ENCODE measurements around the gene OPTC. TPM values are rescaled to one million over a fixed set of nuclear protein-coding genes. Genes with fewer than 3 reads are reported as not detected.

Gene OPTC
- total RNA-seq, 1 experiment from 2014 or later, result not detected

GRCh38 chr1:203459671-203460201, 34.2 kb upstream of the OPTC start:
- no peaks in the 10 kb centered on the region for H3K9me2 ChIP-seq (ENCODE audit: insufficient read depth)
- H4K20me1 ChIP-seq (ENCODE audit: insufficient read depth), result no peaks in the 10 kb centered on the region
- ChIA-PET CTCF (no interaction called here), POLR2A (no interaction called here), RAD21 (ENCODE audit: low non-redundant PET in 1 of 2, low total read pairs in 2 of 2, uncharacterized antibody in 2 of 2, unreplicated experiment in 2 of 2) (no interaction called here)
- no TSS peak for BruUV-seq (replicated peaks)
- ATAC-seq (no peak), DNase-seq (ENCODE audit: low read depth, low spot score) (no peak)
- H3K27ac ChIP-seq (ENCODE audit: low read depth, low read length), result no peak overlapping the region
- TF ChIP-seq ELF1 (IDR thresholded peaks at IDR 0.05; ENCODE audit: borderline replicate concordance, low read depth) (no peak), SP1 (IDR thresholded peaks at IDR 0.05; ENCODE audit: low read depth) (no peak), REST (IDR thresholded peaks at IDR 0.05; ENCODE audit: low read depth) (no peak), EZH2 (IDR thresholded peaks at IDR 0.05) (no peak), TCF7L2 (IDR thresholded peaks at IDR 0.05; ENCODE audit: borderline replicate concordance, extremely low read depth, insufficient read depth, insufficient read length) (no peak), POLR2AphosphoS5 (IDR thresholded peaks at IDR 0.05; ENCODE audit: low read depth, low read length) (no peak), RAD21 (IDR thresholded peaks at IDR 0.05; ENCODE audit: low read depth) (no peak), CEBPB (IDR thresholded peaks at IDR 0.05; ENCODE audit: low read depth) (no peak), EZH2phosphoT487 (IDR thresholded peaks at IDR 0.05; ENCODE audit: borderline replicate concordance) (no peak), SRF (IDR thresholded peaks at IDR 0.05; ENCODE audit: low read depth) (no peak)
- intact Hi-C loops (cut with micrococcal nuclease), result no loop called here
- no peaks in the 10 kb centered on the region for H3K9me3 ChIP-seq (ENCODE audit: control insufficient read depth in 1 of 2, insufficient read depth in 1 of 2, low read depth in 1 of 2, low read length in 2 of 2)
- no peak overlapping the region for H3K4me3 ChIP-seq (replicated peaks in 1 of 2; ENCODE audit: low read depth in 1 of 2, low read length in 2 of 2)
- H3K27me3 ChIP-seq (ENCODE audit: insufficient read depth, low read length), result 0 out of 2 replicates have a peak, but pooled peaks cover 3% of the 10 kb centered on the region
- no peaks in the 10 kb centered on the region for H3K79me2 ChIP-seq (ENCODE audit: insufficient read depth, low read length)
- no peaks in the 10 kb centered on the region for H3K36me3 ChIP-seq (ENCODE audit: control insufficient read depth in 1 of 2, insufficient read depth in 2 of 2, low read length in 2 of 2)
- no peak overlapping the region for H3K4me2 ChIP-seq (ENCODE audit: low read length)
- H3K4me1 ChIP-seq (ENCODE audit: control insufficient read depth in 1 of 2, insufficient read depth in 2 of 2, low read length in 2 of 2), result no peaks in the 10 kb centered on the region
- no peak overlapping the region for H2AFZ ChIP-seq (ENCODE audit: low read depth, low read length, poor library complexity, severe bottlenecking)
- H3K9ac ChIP-seq (ENCODE audit: low read length), result no peak overlapping the region
